OCI-LY7 (cell line): ENCODE results near the gene MYNN. TPM values are rescaled to one million over a fixed set of nuclear protein-coding genes. Genes with fewer than 3 reads are reported as not detected.

Experiments
- BruUV-seq: library from RNA; stranded (reverse); fragments of 400-500 nt; replicated peaks from 2 replicates; lab custom pipeline; 2021; lab: Mats Ljungman, UMichigan
- CTCF ChIA-PET: fragments of 300-600 bp; sonication (Branson Sonifier 250); formaldehyde crosslinking; loops from one replicate; lab custom pipeline; 2022; ENCODE audit warnings: antibody characterized with exemption; ENCODE audit not compliant: unreplicated experiment; lab: Charles Lee
- POLR2A ChIA-PET: fragments of 300-600 bp; sonication (Branson Sonifier 250); formaldehyde crosslinking; loops from one replicate; lab custom pipeline; 2022; ENCODE audit warnings: antibody characterized with exemption; lab: Charles Lee
- DNase-seq: peaks from one replicate; pipeline ENCODE4 v3.0.0-alpha.2; 2015; ENCODE audit warnings: low spot score
- H2AFZ ChIP-seq: fragments of 200-600 bp; sonication (generic), shearing (Covaris generic); 2 replicates; pipeline ENCODE4 v1.6.1; 2014; ENCODE audit warnings: mild to moderate bottlenecking, antibody characterized with exemption, low read length, moderate library complexity
- H3K27ac ChIP-seq: fragments of 200-600 bp; sonication (generic); 2 replicates; pipeline ENCODE4 v1.5.1; 2014; ENCODE audit warnings: mixed run types, low read depth, mild to moderate bottlenecking, moderate library complexity, low read length, inconsistent platforms; ENCODE audit not compliant: poor library complexity, severe bottlenecking
- H3K36me3 ChIP-seq: fragments of 200-600 bp; sonication (generic); 2 replicates; pipeline ENCODE4 v1.6.1; 2014; ENCODE audit warnings: mild to moderate bottlenecking, antibody characterized with exemption, low read length, moderate library complexity, mixed read lengths; ENCODE audit not compliant: insufficient read depth
- H3K4me1 ChIP-seq: fragments of 200-600 bp; sonication (generic); 2 replicates; pipeline ENCODE4 v1.5.1; 2014; ENCODE audit warnings: mild to moderate bottlenecking, low read length; ENCODE audit not compliant: insufficient read depth, poor library complexity, severe bottlenecking
- H3K4me2 ChIP-seq: fragments of 200-600 bp; sonication (generic); 2 replicates; pipeline ENCODE4 v1.6.1; 2014; ENCODE audit warnings: mild to moderate bottlenecking, low read length
- H3K4me3 ChIP-seq: fragments of 200-600 bp; sonication (generic); 2 replicates; pipeline ENCODE4 v1.5.1; 2014; ENCODE audit warnings: mild to moderate bottlenecking, low read depth, low read length; ENCODE audit not compliant: poor library complexity, severe bottlenecking
- H3K79me2 ChIP-seq: fragments of 200-600 bp; sonication (generic); 2 replicates; pipeline ENCODE4 v1.6.1; 2016; ENCODE audit warnings: low read depth, mild to moderate bottlenecking, low read length, moderate library complexity, mixed read lengths; ENCODE audit not compliant: insufficient read depth
- H3K9me2 ChIP-seq: fragments of 200-600 bp; sonication (generic); 2 replicates; pipeline ENCODE4 v1.6.1; 2016; ENCODE audit warnings: mild to moderate bottlenecking, low read length, mixed read lengths; ENCODE audit not compliant: insufficient read depth
- H3K9me3 ChIP-seq: fragments of 200-600 bp; sonication (generic); 2 replicates; pipeline ENCODE4 v1.6.1; 2014; ENCODE audit warnings: mild to moderate bottlenecking, mixed run types, low read length, mixed read lengths
- H4K20me1 ChIP-seq: fragments of 200-600 bp; sonication (generic); 2 replicates; pipeline ENCODE4 v1.6.1; 2014; ENCODE audit warnings: mild to moderate bottlenecking, antibody characterized with exemption, low read length, moderate library complexity, mixed read lengths; ENCODE audit not compliant: insufficient read depth
- CTCF ChIP-seq: fragments of 200-600 bp; sonication (generic); conservative IDR thresholded peaks from 2 replicates; pipeline ENCODE4 v1.5.1; 2014; ENCODE audit warnings: mild to moderate bottlenecking, antibody characterized with exemption, low read length, moderate library complexity, mixed read lengths
- EZH2phosphoT487 ChIP-seq: fragments of 200-600 bp; sonication (generic); IDR thresholded peaks from 2 replicates; pipeline ENCODE4 v1.6.1; 2018; ENCODE audit warnings: low read depth, borderline replicate concordance, mild to moderate bottlenecking, mixed run types, antibody characterized with exemption, low read length, moderate library complexity, mixed read lengths
- intact Hi-C: fragments of 100-400 bp; cut with micrococcal nuclease; formaldehyde crosslinking; loops from one replicate; pipeline ENCODE4 v1.10.0; 2022; ENCODE audit not compliant: unreplicated experiment
- total RNA-seq, 2 experiments: library from RNA; depleted of rRNA in 1 of 2; stranded (reverse); fragments of >200 nt in 1 of 2; shearing (Covaris generic) in 1 of 2; gene quantifications; 2 replicates each; pipeline ENCODE4 v1.2.3, GENCODE V29; 2014 to 2022

The MYNN gene
- total RNA-seq, 2 experiments from 2014 or later, result 12.1 to 13.1 TPM

DNA sequence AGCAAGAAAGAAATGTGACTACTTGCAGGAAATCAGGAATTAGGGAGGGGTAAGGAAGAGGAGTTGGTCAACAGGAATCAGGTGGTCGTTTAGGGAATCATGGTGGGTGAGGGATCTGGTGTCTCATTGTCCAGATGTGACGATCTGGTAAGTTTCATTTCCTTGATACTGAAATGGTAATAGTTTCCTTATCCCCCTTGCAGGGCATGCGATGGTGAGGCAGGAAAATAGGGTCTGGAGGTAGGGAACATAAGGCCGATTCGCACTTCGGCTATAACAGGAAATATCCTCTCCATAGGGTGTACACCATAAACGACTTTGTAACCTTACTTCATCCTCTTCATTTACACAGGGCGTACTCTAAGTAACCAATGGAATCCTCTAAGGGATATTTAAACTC lies 40.1 kb downstream of the MYNN start:
- CTCF ChIA-PET, result interaction anchor here (1.0 kb wide), 1 partner anchor 23 kb away, joined by 3 read pairs; no protein-coding TSS in a partner anchor
- H3K4me3 ChIP-seq, result peak overlapping the region; percentile 62
- DNase-seq, result peak; percentile 10
- no peaks in the 10 kb centered on the region for H3K9me2 ChIP-seq
- no peaks in the 10 kb centered on the region; the same call in 1 of the 2 replicates for H3K36me3 ChIP-seq
- H3K79me2 ChIP-seq, result no peaks in the 10 kb centered on the region
- H3K9me3 ChIP-seq, result peaks cover 21% of the 10 kb centered on the region; the same call in 1 of the 2 replicates
- no peaks in the 10 kb centered on the region for H4K20me1 ChIP-seq
- no TSS peak for BruUV-seq
- peak overlapping the region; percentile 22 for H3K27ac ChIP-seq
- no peak for TF ChIP-seq EZH2phosphoT487
- no peak for TF ChIP-seq CTCF
- peaks cover 41% of the 10 kb centered on the region for H3K4me1 ChIP-seq
- H2AFZ ChIP-seq, result peak overlapping the region; percentile 98
- POLR2A ChIA-PET, result interaction anchor here (0.8 to 2.9 kb wide), 3 partner anchors 12 to 27 kb away, joined by 4 to 16 read pairs (median 6); no protein-coding TSS in a partner anchor
- intact Hi-C loops, result loop anchor here (2.0 kb wide), 2 partner anchors 24 to 48 kb away; partner anchors contain the start of gene TERC
- H3K4me2 ChIP-seq, result peak overlapping the region; percentile 82

GRCh38 chr3:169813757-169814517 lies 40.7 kb downstream of the MYNN start:
- POLR2A ChIA-PET, result interaction anchor here (2.1 kb wide), 1 partner anchor 27 kb away, joined by 6 read pairs; no protein-coding TSS in a partner anchor
- Histone ChIP-seq H3K4me2 (peak overlapping the region; percentile 82), H2AFZ (peak overlapping the region; percentile 98), H3K27ac (no peak overlapping the region), H3K9me3 (peaks cover 21% of the 10 kb centered on the region; the same call in 1 of the 2 replicates), H3K79me2 (no peaks in the 10 kb centered on the region), H3K36me3 (no peaks in the 10 kb centered on the region; the same call in 1 of the 2 replicates), H3K4me3 (peak overlapping the region; percentile 62), H3K9me2 (no peaks in the 10 kb centered on the region), H3K4me1 (peaks cover 41% of the 10 kb centered on the region), H4K20me1 (no peaks in the 10 kb centered on the region)
- CTCF ChIA-PET, result interaction anchor here (1.0 kb wide), 1 partner anchor 22 kb away, joined by 3 read pairs; no protein-coding TSS in a partner anchor
- no TSS peak for BruUV-seq
- intact Hi-C loops, result loop anchor here (2.0 kb wide), 2 partner anchors 23 to 49 kb away; partner anchors contain the start of gene TERC
- TF ChIP-seq CTCF (peak; percentile 84), EZH2phosphoT487 (no peak)
- DNase-seq, result peak; percentile 91
